Stimulated activated CD4-positive, alpha-beta T cell treated with anti-CD3 and anti-CD28 coated beads, TNF-alpha, amount 100 ng/mL, for 24 hours (primary cell): ENCODE results near the gene HFE.
"Not testable (repeated sequence)": the region's sequence is repeated elsewhere in the genome, so short reads cannot be mapped to it uniquely, and the experiment has no call there.

Source experiments
- DNase-seq, 3 experiments: peaks; one replicate each; pipeline ENCODE4 v3.0.0-alpha.2; 2020; ENCODE audit warnings: low read depth in 3 of 3

The HFE gene, protein sequence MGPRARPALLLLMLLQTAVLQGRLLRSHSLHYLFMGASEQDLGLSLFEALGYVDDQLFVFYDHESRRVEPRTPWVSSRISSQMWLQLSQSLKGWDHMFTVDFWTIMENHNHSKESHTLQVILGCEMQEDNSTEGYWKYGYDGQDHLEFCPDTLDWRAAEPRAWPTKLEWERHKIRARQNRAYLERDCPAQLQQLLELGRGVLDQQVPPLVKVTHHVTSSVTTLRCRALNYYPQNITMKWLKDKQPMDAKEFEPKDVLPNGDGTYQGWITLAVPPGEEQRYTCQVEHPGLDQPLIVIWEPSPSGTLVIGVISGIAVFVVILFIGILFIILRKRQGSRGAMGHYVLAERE

DNA sequence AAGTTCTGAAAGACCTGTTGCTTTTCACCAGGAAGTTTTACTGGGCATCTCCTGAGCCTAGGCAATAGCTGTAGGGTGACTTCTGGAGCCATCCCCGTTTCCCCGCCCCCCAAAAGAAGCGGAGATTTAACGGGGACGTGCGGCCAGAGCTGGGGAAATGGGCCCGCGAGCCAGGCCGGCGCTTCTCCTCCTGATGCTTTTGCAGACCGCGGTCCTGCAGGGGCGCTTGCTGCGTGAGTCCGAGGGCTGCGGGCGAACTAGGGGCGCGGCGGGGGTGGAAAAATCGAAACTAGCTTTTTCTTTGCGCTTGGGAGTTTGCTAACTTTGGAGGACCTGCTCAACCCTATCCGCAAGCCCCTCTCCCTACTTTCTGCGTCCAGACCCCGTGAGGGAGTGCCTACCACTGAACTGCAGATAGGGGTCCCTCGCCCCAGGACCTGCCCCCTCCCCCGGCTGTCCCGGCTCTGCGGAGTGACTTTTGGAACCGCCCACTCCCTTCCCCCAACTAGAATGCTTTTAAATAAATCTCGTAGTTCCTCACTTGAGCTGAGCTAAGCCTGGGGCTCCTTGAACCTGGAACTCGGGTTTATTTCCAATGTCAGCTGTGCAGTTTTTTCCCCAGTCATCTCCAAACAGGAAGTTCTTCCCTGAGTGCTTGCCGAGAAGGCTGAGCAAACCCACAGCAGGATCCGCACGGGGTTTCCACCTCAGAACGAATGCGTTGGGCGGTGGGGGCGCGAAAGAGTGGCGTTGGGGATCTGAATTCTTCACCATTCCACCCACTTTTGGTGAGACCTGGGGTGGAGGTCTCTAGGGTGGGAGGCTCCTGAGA lies at the start of gene HFE:
TSS of gene HFE (plus strand) at position 146 of the 832 bp plus-strand sequence. CDS start at position 158, 12 bp downstream.
- DNase-seq, result peak in 1 of 3 experiments; percentile 26

DNA sequence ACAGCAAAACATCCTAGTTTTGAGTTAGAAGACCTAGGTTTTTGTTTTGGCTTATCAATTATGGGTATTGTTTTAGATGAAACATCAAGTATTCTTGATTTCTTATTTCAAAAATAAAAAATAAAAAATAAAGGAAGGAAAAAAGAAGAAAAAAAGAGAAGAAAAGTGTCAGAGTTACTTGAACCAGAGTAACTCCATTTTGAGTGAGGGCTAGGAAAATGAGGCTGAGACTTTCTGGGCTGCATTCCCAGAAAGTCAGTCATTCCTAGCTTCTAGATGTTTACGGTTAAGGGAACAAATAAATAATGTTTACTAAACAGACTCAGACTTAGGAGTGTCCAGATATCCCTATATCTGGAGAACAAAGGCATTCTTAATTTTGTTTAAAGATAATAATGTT lies 45.3 kb upstream of the HFE start:
- DNase-seq, result no peak

DNA sequence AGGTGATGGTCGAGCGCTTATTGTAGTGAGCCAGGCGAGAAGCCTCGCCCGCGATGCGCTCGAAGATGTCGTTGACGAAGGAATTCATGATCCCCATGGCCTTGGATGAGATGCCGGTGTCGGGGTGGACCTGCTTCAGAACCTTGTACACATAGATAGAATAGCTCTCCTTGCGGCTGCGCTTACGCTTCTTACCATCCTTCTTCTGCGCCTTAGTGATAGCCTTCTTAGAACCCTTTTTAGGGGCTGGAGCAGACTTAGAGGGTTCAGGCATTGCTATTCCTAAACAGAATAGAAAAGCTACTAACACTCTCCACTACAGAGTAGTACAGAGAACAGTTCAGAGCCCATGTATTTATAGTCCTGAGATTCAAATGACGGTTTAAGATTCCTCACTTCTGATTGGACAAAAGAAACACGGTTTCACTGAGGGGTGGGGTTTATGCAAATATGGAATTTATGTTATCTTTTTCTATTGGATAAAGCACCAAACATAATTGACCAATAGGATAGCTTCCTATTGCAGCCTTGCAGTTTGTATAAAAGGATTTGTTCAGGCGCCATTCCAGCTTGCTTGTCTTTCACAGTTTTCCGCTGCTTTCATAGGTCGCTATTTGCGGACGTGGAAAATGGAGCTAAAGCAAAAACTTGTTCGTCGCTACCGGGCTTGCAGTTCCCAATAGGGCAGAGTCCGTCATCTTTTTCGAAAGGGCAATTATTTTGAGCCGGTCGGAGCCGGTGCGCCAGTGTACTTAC lies 43.7 kb upstream of the HFE start:
- peak in 1 of 3 experiments; percentile 51 for DNase-seq

DNA sequence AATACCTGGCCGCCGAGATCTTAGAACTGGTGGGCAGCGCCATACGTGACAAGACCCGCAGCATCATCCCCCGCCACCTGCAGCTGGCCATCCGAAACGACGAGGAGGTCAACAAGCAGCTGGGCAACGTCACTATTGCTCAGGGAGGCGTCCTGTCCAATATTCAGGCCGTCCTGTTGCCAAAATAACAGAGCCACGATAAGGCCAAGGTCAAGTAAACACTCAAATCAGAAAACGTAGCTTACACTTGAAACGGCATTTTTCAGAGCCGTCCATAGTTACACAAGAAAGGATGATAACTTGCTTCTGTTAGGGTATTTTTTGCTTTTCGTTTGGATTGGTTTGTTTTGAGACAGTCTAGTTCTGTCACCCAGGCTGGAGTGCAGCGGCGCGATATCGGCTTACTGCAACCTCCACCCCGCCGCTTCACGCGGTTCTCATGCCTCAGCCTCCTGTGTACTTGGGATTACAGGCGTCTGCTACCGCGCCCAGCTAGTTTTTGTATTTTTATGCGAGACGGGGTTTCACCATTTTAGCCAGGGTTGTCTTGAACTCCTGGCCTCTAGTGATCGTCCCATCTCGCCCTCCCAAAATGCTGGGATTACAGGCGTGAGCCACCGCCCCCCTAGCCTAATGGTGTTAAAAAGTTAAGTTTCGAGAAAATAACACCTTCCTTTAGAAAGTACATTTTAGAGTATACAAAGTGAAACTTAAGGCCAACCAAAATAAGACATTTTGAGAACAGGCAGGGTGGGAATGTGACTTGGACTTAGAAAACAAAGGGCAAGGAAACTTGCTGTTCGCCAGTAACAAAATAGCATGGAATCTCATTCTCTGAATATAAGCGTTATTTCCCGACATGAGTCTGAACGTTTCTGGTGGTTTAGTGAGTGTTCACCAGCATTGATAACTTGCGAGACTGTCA lies 42.8 kb upstream of the HFE start:
- DNase-seq, result peak in 1 of 3 experiments; percentile 43

DNA sequence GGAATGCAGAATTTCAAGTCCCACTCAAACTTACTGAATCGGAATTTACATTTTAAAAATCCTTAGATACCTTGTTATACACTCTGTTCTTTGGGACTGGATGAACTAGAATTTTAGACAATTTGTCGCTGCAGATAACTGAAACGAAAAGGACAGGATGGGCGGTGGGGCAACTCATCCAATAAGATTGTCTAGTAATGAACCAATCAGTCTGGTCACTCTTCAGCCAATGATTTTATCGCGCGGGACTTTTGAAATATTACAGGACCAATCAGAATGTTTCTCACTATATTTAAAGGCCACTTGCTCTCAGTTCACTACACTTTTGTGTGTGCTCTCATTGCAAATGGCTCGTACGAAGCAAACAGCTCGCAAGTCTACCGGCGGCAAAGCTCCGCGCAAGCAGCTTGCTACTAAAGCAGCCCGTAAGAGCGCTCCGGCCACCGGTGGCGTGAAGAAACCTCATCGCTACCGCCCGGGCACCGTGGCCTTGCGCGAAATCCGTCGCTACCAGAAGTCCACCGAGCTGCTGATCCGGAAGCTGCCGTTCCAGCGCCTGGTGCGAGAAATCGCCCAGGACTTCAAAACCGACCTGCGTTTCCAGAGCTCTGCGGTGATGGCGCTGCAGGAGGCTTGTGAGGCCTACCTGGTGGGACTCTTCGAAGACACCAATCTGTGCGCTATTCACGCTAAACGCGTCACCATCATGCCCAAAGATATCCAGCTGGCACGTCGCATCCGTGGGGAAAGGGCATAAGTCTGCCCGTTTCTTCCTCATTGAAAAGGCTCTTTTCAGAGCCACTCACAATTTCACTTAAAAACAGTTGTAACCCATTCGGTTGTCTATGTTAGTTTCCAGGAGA lies 41.9 kb upstream of the HFE start:
- DNase-seq, result peak in 2 of 3 experiments; percentile 64 to 70

DNA sequence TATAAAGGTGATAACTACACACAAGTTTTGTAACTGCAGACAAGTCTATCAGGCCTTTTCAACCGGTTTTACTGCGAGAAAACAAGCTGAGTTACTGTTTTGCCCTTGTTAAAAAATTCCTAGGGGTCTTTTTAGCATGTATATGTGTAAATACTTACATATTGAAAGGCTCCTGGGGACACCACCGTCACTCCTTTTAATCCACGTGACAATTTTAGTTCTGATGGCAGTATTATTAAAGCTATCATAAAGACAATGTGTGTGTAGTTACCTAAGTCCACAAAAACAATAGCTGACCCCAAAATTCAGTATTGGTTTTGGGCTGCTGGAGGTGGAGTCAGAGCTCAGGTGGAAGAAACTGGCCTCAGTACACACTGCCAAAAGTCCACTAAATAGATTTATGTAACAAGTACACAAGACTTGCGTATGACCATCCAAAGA lies 41.3 kb upstream of the HFE start:
- no peak for DNase-seq

DNA sequence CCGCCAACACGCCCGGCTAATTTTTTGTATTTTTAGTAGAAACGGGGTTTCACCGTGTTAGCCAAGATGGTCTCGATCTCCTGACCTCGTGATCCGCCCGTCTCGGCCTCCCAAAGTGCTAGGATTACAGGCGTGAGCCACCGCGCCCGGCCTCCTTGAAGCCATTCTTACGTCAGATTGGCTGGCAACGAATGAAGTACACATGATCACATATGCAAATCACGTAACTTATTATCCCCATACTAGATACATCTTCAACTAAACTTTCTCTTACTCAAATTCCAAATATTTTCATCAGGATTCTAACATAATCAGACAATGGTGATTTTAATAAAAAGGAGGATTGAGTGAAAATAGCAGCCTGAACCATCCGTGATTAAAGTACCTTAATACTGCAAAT lies 39.9 kb upstream of the HFE start:
- not testable (repeated sequence) for DNase-seq

DNA sequence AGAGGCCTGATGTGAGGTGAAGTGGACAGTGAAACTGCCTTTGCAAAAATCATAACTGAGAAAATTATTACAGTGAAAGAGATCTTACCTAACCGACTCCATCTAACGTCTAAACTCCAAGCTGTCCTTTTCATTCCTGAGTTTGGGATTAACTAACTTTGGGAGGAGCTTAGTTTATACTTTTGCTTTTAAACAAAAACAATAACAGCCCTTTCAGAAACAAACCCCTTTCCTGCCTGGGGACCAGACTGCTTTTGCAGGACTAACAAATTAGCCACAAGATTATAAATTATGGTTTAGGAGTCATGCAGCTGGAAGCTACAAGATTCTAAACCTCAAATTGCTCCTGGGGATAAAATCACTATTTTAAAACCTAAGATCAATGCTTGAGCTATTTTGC lies 38.6 kb upstream of the HFE start:
- DNase-seq, result no peak

DNA sequence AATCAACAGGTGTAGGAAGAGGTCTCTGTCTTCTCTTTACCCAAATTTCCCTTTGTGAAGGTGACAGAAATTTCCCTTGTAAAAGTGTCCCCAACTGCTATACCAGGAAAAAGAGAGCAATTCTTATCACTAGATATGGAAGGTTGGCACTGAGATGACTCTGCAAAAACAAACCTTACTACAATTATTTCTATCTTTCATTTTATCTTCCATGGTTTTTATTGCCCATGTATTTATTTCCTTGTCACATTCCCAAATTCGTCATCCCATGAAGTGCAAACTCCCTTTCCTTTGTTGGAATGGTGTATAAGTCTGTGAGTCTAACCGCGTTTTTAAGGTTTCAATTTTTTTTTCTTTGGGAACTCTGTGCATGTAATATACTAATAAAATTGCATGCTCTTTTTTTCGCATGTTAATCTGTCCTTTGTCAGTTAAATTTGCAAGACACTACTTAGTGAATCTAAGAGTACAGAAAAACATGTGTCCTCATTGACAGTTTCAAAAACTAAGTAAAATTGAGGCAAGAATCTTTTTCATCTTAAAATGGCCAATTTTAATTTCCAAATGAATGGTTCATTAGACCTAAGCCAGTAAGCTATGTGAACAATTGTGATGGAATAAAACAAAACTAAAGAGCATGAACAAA lies 35.4 kb upstream of the HFE start:
- DNase-seq, result no peak

DNA sequence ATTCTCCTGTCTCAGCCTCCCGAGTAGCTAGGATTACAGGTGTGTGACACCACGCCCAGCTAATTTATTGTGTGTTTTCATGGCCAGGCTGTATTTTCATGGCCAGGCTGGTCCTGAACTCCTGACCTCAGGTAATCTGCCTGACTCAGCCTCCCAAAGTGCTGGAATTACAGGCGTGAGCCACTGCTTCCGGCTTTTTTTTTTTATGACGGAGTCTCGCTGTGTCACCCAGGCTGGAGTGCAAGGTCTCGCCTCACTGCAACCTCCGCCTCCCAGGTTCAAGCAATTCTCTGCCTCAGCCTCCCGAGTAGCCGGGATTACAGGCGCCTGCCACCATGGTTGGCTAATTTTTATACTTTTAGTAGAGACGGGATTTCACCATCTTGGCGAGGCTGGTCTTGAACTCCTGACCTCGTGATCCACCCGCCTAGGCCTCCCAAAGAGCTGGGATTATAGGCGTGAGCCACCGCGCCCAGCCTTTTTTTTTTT lies 34.4 kb upstream of the HFE start:
- DNase-seq, result not testable (repeated sequence)

DNA sequence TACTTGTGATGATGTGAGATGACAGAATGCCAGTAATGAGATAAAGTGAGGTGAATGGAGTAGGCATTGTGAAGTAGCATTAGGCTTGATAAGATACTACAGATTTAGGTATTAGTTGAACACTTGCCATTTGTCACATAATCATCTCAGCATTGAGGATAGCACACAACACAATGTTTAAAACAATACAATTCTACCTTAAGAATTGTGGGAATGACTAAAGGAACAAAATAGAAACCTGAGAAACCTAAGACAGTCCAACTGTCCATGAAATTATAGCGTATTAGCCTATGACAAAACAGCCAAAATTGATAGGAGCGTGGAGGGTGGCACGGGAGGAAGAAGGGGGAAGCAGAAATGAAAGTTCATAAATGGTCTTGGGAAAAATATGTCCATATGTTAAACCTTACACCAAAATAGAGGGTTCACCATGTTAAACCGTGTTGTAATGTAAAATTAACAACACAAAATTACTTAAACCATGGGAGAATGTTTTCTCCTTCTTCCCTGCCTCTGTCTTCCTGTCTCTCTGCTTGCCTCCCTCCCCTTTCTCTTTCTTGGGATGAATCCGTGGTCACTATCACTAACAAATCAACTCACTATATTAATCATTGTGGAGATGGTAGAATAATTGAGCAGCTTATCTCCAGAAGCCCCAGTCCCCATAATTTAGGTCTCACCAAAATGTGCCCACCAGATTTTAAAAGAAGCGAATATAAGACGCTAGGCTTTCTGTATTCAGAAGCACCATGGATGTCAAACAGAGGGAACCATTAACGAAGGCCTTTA lies 33.0 kb upstream of the HFE start:
- DNase-seq, result no peak

DNA sequence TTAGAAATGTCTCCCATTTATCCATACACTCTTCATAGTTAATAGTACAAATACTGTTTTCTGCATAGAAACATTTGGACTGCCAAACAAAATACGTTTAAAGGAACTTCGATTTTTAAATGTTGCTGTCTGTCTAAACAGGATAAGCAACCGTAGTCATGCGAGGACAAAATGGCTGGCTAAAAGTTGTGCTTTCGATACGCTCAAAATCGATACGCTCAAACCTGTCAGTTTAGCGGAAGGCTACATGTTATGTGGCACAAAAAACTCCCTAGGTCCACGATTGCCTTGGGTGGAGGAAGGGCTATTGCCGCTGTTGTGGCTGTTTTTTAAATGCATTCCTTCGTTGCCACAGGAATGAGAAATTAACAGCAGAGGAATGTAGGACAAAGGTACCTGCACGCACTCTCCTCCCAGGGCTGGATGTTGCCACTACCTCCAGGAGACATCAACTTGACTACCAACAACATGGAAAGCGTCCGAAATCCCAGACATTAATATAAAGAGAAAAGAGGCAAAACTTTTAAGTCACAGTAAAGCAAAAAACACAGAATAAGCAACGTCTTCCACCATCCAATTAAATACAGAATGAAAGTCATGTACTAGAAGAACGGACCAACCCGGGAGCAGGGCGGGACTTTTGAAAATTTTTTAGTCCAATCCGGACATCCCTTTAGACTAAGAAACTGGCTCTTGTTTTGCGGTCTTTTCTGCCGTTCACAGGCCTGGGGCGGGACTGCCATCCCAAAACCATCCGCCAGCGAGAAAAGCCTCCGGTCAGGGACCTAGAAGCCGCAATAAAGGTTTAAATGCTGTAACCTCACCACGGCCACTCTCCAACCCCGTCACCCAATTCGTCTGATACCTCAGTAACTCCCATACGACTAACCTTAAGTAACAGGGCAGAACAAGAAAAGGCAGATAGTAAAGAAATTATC lies 32.2 kb upstream of the HFE start:
- DNase-seq, result peak; percentile 69 to 81 (median 74)

DNA sequence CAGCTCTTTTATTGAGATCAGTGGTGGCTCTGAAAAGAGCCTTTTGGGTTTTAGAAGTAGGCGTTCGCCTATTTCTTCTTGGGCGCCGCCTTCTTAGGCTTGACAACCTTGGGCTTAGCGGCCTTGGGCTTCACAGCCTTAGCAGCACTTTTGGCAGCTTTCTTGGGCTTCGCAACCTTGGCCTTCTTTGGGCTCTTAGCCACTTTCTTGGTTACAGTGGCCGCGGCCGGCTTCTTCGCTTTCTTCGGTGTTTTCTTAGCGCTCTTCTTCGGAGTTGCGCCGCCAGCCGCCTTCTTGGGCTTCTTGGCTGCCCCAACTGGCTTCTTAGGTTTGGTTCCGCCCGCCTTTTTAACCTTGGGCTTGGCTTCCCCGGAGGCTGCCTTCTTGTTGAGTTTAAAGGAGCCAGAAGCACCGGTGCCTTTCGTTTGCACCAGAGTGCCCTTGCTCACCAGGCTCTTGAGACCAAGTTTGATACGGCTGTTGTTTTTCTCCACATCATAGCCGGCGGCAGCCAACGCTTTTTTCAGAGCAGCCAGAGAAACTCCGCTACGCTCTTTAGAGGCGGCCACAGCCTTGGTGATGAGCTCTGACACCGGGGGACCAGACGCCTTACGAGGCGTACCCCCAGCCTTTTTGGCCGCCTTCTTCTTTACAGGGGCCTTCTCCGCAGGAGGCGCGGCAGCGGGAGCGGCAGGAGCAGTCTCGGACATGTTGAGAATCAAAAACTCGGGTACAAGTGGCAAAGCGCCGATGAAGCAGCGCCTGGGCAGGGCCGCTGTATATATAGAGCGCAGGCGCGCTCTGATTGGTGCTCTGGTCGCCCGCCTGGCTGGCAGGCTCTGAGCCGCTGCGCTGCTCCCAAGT lies 31.3 kb upstream of the HFE start:
- DNase-seq, result peak; percentile 75 to 85 (median 76)

DNA sequence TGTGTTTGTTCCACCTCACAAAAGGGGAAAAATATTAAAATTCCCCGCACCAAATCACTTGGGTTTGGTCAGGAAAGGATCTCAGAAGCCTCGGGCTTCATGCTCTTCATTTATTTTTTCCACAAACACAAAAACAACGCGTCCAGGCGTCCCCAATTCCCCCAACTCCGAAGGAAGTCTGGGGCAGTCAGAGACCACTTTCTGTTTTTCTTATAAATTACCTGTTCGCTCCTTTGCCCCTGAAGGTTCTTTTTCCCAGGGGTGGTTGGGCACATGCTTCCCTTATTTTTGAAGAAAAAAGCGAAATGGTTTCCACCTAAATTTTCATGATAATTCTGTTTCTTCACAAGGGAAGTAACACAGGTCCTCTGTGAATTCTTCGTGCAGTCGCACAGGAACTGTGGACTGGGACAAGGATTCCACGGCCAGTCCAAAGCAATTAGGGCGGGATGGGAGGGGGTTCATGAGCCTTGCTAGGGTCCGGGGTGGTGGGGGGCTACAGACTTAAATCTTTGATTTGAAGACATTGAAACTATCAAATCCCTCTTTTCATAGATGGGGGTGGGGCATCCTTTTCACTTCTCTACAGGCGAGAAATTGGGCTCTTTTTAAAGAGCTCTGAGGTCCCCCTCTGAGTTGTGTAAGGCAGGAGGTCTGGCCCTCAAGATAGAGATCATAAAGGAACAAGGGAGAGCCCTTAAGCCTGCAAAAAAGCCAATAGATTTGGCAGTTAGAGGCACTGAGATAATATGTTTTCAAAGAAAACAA lies 30.5 kb upstream of the HFE start:
- DNase-seq, result no peak

DNA sequence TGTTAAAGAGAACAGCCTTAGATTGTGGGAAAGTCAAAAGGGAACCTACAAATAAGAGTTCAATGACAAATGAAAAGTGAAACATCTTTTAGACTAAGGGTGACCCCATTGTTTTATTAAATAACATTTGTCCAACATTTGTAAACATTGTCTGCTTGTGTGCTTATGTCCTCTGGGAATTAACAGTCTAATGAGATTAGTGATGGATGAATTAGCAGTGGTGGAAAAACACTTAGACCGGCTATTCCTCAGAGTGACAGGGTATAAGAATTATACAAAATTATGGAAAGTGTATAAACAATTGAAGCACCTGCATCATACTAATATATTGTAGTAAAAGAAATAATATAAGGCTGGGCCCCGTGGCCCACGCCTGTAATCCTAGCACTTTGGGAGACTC lies 29.3 kb upstream of the HFE start:
- no peak for DNase-seq
